HG02884 (cell line): ENCODE measurements around the gene HSPD1.
A peak's percentile ranks its signal among the peaks of the same experiment; 100 is the strongest.
"Not testable (repeated sequence)": the region's sequence is repeated elsewhere in the genome, so short reads cannot be mapped to it uniquely, and the experiment has no call there.

Source experiments
- ATAC-seq: cut with Tn5 transposase; IDR thresholded peaks from one replicate; pipeline ENCODE4 v1.9.1; 2021; ENCODE audit warnings: mild to moderate bottlenecking, moderate library complexity; ENCODE audit not compliant: unreplicated experiment

The HSPD1 gene

DNA sequence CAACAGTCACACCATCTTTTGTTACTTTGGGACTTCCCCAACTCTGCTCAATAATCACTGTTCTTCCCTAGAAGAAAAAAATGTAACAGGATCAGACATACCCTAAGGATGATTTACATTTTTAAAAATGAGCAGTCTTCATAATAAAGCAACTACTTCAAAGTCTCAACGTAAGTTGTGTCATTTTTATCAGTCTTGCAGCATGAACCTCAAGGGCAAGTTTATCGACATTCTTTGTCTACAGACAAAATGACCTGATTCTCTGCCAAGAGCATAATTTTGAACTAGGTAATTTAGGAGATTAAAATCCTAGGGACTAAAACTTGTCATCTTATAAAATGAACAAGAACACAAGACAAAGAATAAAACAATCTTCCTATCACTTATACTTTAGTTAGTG, 2.3 kb downstream of the HSPD1 start:
- no peak for ATAC-seq

DNA sequence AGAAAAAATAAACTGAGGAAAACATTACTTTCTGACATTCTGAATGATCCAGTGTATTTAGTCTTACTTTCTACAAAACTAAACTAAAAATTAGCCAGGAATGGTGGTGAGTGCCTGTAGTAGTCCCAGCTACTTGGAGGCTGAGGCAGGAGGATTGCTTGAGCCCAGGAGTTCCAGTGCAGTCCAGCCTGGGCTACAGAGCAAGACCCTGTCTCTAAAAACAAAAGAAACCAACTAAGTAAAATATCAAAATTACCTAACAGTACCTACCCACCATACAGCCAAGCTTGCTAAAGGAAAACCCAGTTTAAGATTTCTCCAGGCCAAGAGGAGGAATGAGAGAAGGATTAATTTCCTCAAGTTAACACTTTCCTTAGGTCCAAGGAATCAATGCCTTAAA, 2.9 kb downstream of the HSPD1 start:
- no peak for ATAC-seq

DNA sequence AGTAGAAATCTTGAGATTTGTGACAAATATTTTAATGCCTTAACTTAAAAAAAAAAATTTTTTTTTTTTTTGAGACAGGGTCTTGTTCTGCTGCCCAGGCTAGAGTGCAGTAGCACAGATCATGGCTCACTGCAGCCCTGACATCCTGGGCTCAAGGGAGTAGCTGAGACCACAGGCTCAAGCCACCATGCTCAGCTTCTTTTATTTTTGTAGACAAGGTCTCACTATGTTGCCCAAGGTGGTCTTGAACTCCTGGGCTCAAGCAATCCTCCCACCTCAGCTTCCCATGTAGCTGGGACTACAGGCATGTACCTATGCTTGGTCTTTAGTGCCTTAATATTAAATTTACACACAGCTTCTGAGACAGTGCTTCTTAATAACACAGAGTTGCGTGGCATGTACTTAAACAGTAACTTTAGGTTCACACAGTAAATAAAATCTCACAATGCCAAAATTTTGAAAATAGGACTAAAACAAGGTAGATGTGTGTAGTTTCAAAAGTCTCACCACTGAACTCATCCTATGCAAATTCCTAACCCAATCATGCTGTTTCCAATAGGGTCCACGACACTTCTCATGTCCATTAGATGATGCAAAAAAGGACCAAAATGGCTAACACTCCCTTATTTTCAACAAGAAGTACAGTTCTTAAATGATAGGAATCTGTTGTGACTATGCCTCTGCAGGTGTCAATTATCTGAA, 4.1 kb downstream of the HSPD1 start:
- no peak for ATAC-seq

DNA sequence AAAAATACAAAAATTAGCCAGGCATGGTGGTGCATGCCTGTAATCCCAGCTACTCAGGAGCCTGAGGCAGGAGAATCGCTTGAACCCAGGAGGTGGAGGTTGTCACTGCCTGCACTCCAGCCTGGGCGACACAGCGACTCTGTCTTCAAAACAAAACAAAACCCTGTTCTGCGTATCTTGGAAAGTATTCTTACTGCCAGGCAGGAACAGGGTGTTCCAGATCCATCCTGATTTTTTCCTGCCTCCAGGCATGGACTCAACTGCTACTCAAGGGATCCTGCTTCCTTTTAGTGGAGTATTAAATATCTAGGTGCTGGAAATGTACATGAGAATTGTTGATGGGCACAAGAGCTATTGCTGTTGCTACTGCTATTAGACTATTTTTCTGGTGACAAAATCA, 12.3 kb downstream of the HSPD1 start:
- ATAC-seq: no peak

DNA sequence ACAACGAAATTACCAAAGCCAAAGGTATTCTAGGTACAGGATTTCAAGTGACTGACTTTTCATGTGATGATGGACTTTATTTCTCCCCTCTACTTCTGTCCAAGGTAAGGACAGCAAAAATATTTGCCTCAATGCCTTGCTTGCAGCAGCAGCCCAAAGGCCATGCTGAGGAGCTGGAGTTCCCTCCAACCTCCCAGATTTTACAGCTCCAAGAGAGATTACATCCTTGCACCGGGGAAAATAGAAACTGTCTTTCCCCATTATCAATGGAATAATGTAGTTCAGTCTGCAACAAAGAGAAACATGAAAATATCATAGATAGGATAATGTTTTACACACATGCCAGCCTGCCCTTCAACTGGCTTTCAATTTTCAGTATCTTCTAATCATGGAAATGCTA, 13.5 kb downstream of the HSPD1 start:
- no peak for ATAC-seq

DNA sequence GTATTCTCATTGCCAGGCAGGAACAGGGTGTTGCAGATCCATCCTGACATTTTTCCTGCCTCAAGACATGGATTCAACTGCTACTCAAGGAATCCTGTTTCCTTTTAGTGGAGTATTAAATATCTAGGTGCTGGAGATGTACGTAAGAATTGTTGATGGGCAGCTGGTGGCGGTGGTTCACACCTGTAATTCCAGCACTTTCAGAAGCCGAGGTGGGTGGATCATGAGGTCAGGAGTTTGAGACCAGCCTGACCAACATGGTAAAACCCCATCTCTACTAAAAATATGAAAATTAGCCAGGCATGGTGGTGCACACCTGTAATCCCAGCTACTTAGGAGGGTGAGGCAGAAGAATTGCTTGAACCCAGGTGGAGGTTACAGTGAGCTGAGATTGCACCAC, 15.4 kb downstream of the HSPD1 start:
- ATAC-seq: not testable (repeated sequence)

DNA sequence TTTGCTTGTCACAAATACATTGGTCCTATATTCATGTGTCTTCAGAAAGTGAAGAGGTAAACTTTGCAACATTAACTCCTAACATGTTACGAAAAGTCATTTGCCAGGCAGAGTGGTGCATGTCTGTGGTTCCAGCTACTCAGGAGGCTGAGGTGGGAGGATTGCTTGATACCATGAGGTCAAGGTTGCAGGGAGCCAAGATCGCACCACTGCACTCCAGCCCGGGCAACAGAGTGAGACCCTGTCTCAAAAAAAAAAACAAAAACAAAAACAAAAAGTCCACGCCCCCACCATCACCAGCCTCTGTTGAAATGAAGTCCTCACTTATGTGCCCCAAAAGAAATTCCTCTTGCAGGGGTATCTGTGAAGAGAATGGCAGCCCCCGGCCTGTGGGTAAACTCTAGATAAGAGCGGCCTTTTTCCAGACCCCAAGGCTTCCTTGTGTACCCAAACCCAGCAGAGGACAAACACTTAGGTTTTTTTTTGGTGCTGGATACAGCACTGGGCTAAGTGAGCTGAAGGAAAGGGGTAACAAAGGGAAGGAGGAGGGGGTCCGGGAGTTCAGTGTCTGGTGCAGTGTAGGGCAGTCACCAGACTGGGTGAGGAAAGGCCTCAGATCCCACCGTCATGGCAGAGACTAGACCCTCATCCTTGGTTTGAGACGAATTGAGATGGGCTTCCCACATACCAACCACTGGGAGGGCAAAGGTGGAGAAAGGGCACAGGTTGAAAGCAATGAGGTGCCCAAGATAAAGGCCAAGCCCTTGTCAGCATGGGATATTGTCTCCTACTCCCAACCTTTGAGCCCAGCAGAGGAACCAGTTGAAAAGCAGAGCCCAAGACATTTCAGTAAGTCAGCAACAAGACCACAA, 19.2 kb downstream of the HSPD1 start:
- no peak for ATAC-seq

DNA sequence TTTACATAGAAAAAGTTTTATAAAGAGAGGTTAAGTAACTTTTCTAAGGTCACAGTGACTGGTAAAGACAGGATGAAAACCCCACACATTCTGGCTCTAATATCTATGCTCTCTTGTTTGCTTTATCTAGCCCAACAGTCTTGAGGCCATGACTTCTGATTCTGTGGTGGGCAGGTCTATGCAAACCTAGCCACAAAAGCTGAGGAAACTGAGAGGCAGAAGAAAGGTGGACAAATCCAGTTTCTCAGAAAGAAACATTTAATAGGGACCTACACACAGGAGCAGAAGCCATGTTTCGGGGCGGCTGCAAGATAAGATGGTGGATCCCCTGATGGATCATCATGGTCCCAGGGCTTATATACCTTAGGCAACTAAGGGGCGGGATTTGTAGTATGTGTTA, 21.8 kb downstream of the HSPD1 start:
- no peak for ATAC-seq

DNA sequence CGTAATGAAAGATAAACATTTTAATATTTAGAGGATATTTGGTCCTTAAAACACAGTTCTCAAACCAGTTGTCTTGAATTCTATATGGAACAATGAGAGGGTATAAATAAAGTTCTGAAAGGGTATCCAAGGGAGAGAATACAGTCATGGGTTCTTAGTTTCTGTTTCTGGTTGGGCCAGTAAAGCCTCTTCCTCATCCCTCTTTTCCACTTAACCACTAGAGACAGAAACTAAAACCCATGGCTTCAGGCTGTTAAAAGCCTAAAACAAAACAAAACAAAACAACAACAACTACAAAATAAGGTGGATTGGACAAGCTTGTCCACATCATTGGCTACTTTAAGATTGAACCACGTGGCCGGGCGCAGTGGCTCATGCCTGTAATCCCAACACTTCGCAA, 27.5 kb downstream of the HSPD1 start:
- no peak for ATAC-seq

DNA sequence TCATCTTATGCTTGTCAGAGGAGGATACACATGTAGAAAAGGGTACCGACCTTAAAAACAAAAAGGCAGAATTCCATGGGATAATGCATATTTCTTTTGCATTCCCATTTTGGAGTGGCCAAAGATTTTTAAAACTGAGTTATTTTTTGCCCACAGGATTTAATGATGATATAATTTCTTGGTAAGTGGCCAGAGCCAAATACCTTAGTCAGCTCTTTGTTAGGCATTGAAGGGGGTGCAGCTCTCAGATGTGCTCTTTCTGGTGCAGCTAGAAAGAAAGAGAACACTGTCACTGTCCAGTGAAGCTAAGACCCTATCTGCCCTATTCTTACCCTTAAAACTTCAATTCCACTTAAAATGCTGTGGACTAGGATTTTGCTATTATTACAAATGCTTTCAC, 35.5 kb downstream of the HSPD1 start:
- no peak for ATAC-seq

DNA sequence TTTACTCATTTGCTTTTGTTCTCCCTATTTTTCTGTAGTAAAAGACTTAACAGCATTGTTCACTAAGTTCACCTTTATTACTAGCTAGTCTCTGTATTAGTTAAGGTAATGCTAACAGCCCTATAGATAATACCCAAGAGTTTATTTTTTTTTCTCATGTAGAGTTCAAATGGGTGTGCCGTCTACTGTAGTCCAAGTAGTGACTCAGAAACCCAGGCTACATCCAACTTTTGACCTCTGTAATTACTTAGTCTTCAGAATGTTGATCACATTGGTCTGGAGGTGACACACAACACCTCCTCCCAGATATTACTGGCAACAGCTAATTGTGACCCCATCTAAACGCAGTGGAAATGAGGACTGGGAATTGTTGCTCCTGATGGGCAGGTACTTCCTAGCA, 38.6 kb downstream of the HSPD1 start:
- no peak for ATAC-seq

DNA sequence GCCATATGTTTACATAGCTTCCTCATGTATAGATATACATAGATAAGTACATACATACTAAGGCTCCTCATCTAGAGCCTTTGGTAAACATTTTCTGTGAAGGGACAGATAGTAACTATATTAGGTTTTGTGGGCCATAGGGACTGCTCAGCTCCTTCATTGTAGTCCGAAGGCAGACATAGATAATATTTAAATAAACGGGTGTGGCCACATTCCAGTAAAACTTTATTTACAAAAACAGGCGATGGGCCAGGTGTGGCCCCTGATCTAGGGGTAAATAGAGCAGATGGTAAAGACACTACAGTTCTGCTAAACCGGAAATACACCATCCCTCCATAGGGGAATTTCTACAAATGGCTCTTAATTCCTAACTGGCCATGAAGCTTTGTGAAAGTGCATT, 39.0 kb downstream of the HSPD1 start:
- ATAC-seq: no peak

DNA sequence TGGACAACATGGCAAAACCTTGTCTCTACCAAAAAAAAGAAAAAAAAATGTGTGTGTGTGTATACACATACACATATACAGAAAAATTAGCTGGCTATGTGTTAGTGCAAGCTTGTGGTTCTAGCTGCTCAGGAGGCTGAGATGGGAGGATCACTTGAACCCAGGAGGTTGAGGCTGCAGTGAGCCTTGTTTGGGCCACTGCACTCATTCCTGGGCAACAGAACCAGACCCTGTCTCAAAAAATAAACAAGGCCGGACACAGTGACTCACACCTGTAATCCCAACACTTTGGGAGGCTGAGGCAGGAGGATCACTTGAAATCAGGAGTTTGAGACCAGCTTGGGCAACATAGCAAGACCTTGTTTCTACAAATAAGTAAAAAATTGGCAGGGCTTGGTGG, 44.2 kb downstream of the HSPD1 start:
- no peak for ATAC-seq

DNA sequence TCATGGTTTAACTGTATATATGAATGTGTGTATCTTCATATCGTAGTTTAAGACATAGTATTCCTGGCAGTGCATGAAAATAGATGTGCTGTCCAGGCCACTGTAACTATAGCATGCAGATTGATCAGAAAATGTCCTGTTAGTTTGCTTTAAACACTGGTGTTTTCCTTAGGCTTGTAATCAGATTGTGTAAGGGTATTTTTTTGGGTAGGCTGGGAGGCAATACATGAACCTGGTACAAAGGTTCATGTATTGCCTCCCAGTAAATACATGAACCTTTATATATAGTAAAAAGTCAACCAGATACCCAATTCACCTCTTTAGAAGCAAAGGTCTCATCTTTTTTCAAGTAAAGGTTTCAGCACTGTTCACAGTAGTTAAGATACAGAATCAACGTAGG, 44.7 kb downstream of the HSPD1 start:
- ATAC-seq: no peak

DNA sequence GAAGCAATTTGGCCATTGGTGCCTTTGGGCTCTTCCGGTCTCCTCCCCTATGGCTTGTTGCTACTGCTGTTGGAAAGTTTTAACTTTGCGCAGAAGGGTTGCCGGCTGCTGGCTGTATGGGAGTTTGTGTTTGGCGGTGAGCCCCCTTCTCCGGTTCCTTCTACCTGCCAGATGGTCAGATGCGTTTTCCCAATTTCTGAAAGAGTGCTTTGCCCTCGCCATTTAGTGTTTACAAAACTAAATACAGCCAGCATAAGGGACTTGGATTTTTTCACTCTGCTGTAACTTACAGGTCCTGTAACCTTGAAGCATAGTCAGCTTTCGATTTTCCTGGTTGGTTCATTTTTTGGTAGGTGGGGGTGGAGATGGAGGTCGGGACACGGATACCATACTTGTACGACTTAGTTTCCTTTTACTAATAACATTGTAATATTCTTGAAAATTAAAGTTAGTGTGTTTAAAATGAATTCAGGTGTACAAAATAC, 45.7 kb downstream of the HSPD1 start:
- peak; percentile 27 for ATAC-seq

DNA sequence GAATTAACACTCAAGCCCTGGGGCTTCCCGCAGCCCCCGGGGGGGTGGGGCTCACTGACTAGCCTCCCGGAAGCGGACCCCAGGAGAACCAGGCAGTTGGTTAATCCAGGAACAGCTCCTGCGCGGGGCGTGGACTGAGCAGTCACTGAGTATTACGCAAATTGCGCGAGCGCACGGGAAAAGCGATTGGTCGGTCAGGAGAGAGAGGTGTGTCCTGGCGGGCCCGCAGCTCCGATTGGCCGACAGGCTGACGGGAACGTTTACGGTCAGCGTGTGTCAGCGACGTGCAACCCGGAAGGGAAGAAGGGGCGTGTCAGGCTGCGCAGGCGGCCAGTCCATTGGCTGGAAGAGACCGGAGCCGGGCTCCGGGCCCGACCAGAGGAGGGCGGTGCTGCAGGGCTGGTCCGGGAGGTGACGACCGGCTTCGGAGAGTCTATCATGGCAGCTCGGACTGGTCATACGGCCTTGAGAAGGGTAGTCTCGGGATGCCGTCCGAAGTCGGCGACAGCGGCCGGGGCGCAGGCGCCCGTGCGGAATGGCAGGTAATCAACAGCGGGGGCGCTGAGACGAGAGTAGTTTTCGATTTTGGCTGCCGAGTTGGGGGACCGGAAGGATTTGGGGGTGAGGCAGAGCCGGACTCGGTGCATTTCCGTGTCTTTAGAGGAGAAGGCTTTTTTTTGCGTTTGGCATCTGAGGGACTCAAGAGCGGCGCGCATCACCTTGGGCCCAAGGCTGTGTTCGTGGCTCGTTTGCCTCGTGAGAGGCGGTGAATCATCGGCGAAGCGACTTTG, 46.3 kb downstream of the HSPD1 start, which contains the start of gene COQ10B:
Gene COQ10B, plus strand, starts transcription at position 430 of the 791 bp plus-strand sequence. Its CDS starts 9 bp downstream, at position 439.
- peak; percentile 92 for ATAC-seq

DNA sequence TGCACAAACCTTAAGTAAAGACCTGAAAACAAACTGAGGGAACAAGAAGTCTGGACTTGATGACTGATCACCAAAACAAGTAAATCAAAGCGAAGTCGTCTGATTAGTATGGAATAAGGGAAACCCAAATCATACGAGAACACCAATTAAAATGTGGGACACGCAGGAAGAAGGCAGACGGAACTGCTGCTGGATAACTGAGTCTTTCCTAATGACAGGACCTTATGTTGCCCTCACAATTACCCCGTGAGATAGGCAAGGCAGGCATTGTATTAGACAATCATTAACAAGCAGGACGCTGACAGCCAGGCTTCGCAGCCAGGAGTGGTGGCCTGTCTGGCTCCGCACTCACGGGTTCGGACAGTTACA, 46.9 kb downstream of the HSPD1 start:
- no peak for ATAC-seq

DNA sequence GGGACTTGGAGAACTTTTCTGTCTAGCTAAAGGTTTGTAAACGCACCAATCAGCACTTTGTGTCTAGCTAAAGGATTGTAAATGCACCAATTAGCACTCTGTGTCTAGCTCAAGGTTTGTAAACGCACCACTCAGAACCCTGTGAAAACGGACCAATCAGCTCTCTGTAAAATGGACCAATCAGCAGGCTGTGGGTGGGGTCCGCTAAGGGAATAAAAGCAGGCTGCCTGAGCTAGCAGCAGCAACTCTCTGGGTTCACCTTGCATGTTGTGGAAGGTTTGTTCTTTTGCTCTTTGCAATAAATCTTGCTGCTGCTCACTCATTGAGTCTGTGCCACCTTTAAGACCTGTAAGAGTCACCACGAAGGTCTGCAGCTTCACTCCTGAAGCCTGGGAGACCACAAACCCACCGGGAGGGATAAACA, 48.7 kb downstream of the HSPD1 start:
- not testable (repeated sequence) for ATAC-seq

DNA sequence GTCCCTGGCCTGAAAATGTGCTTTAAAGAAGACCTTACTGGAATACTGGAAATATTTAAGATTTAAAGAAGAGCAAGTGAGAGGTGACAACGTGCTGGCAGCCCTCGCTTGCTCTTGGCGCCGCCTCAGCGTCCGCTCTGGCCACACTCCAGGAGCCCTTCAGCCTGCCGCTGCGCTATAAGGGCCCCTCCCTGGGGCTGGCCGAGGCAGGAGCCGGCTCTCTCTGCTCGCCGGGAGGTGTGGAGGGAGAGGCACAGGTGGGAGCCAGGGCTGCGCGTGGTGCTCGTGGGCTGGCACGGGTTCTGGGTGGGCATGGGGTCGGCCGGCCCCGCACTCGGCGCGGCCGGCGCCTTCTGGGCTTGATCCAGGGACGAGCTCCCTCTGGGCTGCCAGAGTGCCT, 49.2 kb downstream of the HSPD1 start:
- ATAC-seq: no peak

DNA sequence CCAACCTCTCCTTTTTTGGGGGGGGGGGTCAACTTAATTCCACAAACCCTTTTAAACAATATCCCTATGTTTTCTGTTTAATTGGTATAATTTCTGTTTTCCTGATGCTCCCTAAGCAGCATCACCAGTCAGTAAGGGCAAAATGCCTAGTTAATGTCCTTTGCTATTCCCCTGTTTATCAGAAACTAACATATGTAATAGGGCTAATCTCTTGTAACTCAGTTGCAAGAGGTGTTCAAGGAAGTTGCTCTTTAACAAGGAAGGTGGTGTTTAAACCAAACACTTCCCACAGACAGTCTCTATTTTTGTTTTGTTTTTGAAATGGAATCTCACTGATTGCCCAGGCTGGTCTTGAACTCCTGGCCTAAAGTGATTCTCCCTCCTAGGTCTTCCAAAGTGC, 52.8 kb downstream of the HSPD1 start:
- no peak for ATAC-seq

DNA sequence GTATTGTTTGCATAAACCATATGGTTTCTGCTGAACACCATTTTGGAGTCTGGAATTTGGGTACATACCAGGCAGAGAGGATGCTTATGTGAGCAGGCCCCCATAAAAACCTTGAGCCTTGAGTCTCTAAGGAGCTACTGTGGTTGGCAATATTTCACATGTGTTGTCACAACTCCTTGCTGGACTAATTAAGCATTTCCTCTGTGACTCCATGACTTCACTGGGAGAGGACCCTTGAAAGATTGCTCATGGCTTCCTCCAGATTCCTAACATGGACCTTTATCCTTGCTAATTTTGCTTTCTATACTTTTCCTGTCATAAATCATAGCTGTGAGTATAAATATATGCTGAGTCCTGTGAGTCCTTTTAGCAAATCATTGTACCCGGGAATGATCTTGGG, 53.9 kb downstream of the HSPD1 start:
- no peak for ATAC-seq
